SKM-1 (cell line): ENCODE results near the gene CCL19.

Experiments
- DNase-seq: peaks from one replicate; lab custom pipeline; 2025; ENCODE audit not compliant: unreplicated experiment; lab: John Stamatoyannopoulos, UW

The CCL19 gene

GRCh38 chr9:34642679-34643078 is 48.4 kb downstream of the CCL19 start:
- no peak for DNase-seq
